Epithelial cell of proximal tubule (primary cell): ENCODE data around the gene GALP. TPM values are rescaled to one million over a fixed set of nuclear protein-coding genes. Genes with fewer than 3 reads are reported as not detected.

Experiments used
- DNase-seq: peaks from one replicate; pipeline ENCODE4 v3.0.0-alpha.2; 2011; ENCODE audit warnings: low read depth
- H3K4me3 ChIP-seq: 2 replicates; pipeline ENCODE4 v1.5.1; 2011; ENCODE audit warnings: low read depth, mild to moderate bottlenecking, low read length
- CTCF ChIP-seq: conservative IDR thresholded peaks from 2 replicates; pipeline ENCODE4 v1.5.1; 2012; ENCODE audit warnings: low read depth, mild to moderate bottlenecking, low read length
- total RNA-seq: library from RNA; depleted of rRNA; stranded (reverse); fragments of >200 nt; gene quantifications from 2 replicates; pipeline ENCODE4 v1.2.3, GENCODE V29; 2015

Gene GALP
- total RNA-seq, 1 donor from 2014 or later = not detected

GRCh38 chr19:56221851-56222250 is 46.0 kb downstream of the GALP start:
- no peak for TF ChIP-seq CTCF
- DNase-seq = no peak
- H3K4me3 ChIP-seq = no peak overlapping the region

- TF ChIP-seq CTCF = no peak
- H3K4me3 ChIP-seq = no peak overlapping the region
- no peak for DNase-seq
Observed at GRCh38 chr19:56222901-56223300, 47.1 kb downstream of the GALP start.

- DNase-seq = no peak
- H3K4me3 ChIP-seq = no peak overlapping the region
- no peak for TF ChIP-seq CTCF
Observed at GRCh38 chr19:56223481-56223880, 47.7 kb downstream of the GALP start.

Other genes starting within 250 kb of the GALP start
- not detected in 2 replicates for gene NLRP13, start 243.7 kb upstream of the GALP start, total RNA-seq
- not detected in 2 replicates for gene NLRP8, start 228.2 kb upstream of the GALP start, total RNA-seq
- not detected in 2 replicates for gene NLRP5, start 189.2 kb upstream of the GALP start, total RNA-seq
- gene ZNF787, start 54.7 kb upstream of the GALP start, total RNA-seq = 19.6 and 23.4 TPM in 2 replicates
- 32.5 and 40.2 TPM in 2 replicates for gene ZNF444, start 34.7 kb upstream of the GALP start, total RNA-seq
- gene ZSCAN5B, start 21.8 kb downstream of the GALP start, total RNA-seq = not detected in 2 replicates
- gene ZSCAN5C, start 26.3 kb downstream of the GALP start, total RNA-seq = not detected in 2 replicates
- gene EDDM13, start 96.7 kb downstream of the GALP start, total RNA-seq = not detected in 2 replicates
- gene ZSCAN5A, start 138.8 kb downstream of the GALP start, total RNA-seq = 1.4 and 5.4 TPM in 2 replicates
- 1.6 and 2.5 TPM in 2 replicates for gene ZNF582, start 217.5 kb downstream of the GALP start, total RNA-seq
- gene ZNF583, start 228.3 kb downstream of the GALP start, total RNA-seq = 0.75 and 2.7 TPM in 2 replicates